Measurements from ENCODE around the gene CYP26B1.

The CYP26B1 gene

GRCh38 chr2:72127401-72128058 lies 20.1 kb downstream of the CYP26B1 start:
- DNase-seq (ENCODE audit: low spot score) = no peak
- TF ChIP-seq CTCF (IDR thresholded peaks at IDR 0.05; ENCODE audit: extremely low read depth, missing control alignments) = no peak

GRCh38 chr2:72126186-72127100 lies 21.2 kb downstream of the CYP26B1 start:
- DNase-seq (ENCODE audit: low spot score) = no peak
- TF ChIP-seq CTCF (IDR thresholded peaks at IDR 0.05; ENCODE audit: extremely low read depth, missing control alignments) = no peak

- no peak for DNase-seq (ENCODE audit: low spot score)
- TF ChIP-seq CTCF (IDR thresholded peaks at IDR 0.05; ENCODE audit: extremely low read depth, missing control alignments) = no peak
These were observed 23.3 kb downstream of the CYP26B1 start for GRCh38 chr2:72124376-72124775.

- TF ChIP-seq CTCF (IDR thresholded peaks at IDR 0.05; ENCODE audit: extremely low read depth, missing control alignments) = no peak
- DNase-seq (ENCODE audit: low spot score) = no peak
These were observed 26.5 kb downstream of the CYP26B1 start for GRCh38 chr2:72121153-72121552.

- no peak for TF ChIP-seq CTCF (IDR thresholded peaks at IDR 0.05; ENCODE audit: extremely low read depth, missing control alignments)
- DNase-seq (ENCODE audit: low spot score) = no peak
These were observed 28.7 kb downstream of the CYP26B1 start for GRCh38 chr2:72118951-72119350.

GRCh38 chr2:72118386-72118785 lies 29.3 kb downstream of the CYP26B1 start:
- no peak for DNase-seq (ENCODE audit: low spot score)
- no peak for TF ChIP-seq CTCF (IDR thresholded peaks at IDR 0.05; ENCODE audit: extremely low read depth, missing control alignments)

GRCh38 chr2:72117718-72118117 lies 29.9 kb downstream of the CYP26B1 start:
- TF ChIP-seq CTCF (IDR thresholded peaks at IDR 0.05; ENCODE audit: extremely low read depth, missing control alignments) = no peak
- DNase-seq (ENCODE audit: low spot score) = no peak

Measured in GM20000 (cell line).